Kidney epithelial cell (primary cell): Measurements from ENCODE around the gene ACTN4. TPM values are rescaled to one million over a fixed set of nuclear protein-coding genes. Genes with fewer than 3 reads are reported as not detected.

Experiments
- DNase-seq: peaks from one replicate; pipeline ENCODE4 v3.0.0-alpha.2; 2010; ENCODE audit warnings: low read depth
- H3K27me3 ChIP-seq: 2 replicates; pipeline ENCODE4 v1.6.0; 2011; ENCODE audit warnings: low read length; ENCODE audit not compliant: control insufficient read depth, insufficient read depth
- H3K36me3 ChIP-seq: 2 replicates; pipeline ENCODE4 v1.5.1; 2011; ENCODE audit warnings: low read length; ENCODE audit not compliant: control insufficient read depth, insufficient read depth
- H3K4me3 ChIP-seq: 2 replicates; pipeline ENCODE4 v1.5.1; 2011; ENCODE audit warnings: low read depth, mild to moderate bottlenecking, control low read depth, low read length
- total RNA-seq: library from RNA; depleted of rRNA; stranded (reverse); fragments of >200 nt; gene quantifications from 2 replicates; pipeline ENCODE4 v1.2.3, GENCODE V29; 2015
- TF ChIP-seq, protein P1 (sequence below): IDR thresholded peaks from 2 replicates; pipeline ENCODE4 v1.5.1; 2011; ENCODE audit warnings: mild to moderate bottlenecking, moderate library complexity, low read length, control low read depth, inconsistent platforms; ENCODE audit not compliant: insufficient read depth, poor library complexity, severe bottlenecking

ACTN4 gene
- total RNA-seq, 1 donor from 2014 or later, result 821 TPM

DNA sequence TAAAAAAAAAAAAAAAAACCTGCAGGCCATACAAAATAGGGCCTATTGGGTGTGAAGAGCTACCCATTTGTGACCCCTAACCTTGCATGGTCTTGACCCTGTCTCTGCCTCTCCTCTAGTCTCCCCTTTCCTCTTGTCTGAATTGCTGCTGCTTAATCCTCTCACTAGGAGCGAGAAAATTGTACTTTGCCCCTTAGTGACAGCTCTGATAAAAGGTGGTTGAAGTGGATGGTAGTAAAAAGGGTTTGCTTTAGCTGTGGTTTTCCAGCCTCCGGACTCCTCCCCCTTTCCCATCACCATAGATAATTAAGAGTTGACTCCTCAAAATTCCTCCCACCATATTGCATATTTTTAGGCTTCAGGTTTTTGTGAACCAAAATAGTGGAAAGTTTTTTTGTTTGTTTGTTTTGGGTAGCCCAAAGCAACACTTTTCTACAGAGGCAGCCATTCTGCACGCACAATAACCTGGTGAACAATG is 23.5 kb downstream of the ACTN4 start:
- H3K4me3 ChIP-seq, result no peak overlapping the region
- H3K27me3 ChIP-seq, result no peaks in the 10 kb centered on the region
- DNase-seq, result no peak
- TF ChIP-seq, protein P1, sequence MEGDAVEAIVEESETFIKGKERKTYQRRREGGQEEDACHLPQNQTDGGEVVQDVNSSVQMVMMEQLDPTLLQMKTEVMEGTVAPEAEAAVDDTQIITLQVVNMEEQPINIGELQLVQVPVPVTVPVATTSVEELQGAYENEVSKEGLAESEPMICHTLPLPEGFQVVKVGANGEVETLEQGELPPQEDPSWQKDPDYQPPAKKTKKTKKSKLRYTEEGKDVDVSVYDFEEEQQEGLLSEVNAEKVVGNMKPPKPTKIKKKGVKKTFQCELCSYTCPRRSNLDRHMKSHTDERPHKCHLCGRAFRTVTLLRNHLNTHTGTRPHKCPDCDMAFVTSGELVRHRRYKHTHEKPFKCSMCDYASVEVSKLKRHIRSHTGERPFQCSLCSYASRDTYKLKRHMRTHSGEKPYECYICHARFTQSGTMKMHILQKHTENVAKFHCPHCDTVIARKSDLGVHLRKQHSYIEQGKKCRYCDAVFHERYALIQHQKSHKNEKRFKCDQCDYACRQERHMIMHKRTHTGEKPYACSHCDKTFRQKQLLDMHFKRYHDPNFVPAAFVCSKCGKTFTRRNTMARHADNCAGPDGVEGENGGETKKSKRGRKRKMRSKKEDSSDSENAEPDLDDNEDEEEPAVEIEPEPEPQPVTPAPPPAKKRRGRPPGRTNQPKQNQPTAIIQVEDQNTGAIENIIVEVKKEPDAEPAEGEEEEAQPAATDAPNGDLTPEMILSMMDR, result no peak
- H3K36me3 ChIP-seq, result peaks cover 4% of the 10 kb centered on the region

DNA sequence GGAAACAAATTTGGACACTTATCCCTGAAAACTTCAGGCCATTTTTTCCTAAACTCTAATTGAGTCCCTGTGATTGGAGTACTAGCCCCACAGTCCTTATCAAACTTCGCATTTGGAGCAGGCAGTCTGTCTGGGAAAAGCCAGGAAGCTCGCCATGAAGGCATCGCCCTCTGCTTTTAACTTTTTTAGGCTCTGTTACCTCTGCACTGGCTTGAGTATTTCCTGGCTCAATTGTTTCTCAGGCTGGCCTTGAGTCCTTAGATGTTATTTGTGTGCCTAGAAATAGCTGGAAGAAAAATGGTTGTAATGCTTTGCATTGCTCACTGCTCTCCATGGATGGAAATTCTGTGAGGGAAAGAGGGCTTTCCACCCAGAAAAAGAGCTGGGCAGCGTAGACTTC is 24.2 kb downstream of the ACTN4 start:
- Histone ChIP-seq H3K27me3 (no peaks in the 10 kb centered on the region), H3K4me3 (no peak overlapping the region), H3K36me3 (peaks cover 4% of the 10 kb centered on the region)
- TF ChIP-seq, protein P1, result no peak
- DNase-seq, result no peak

DNA sequence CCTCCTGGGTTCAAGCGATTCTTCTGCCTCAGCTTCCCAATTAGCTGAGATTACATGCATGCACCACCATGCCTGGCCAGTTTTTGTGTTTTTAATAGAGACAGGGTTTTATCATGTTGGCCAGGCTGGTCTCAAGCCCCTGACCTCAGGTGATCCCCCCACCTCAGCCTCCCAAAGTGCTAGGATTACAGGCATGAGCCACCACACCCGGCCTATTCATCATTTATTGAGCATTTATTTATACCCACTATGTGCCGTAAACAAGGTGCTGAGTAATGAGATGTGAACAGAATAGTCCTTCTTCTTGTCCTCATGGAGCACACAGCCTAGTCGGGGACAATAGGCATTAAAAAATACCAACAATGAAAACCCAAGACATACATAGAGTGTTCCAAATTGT is 25.6 kb downstream of the ACTN4 start:
- Histone ChIP-seq H3K4me3 (no peak overlapping the region), H3K27me3 (no peaks in the 10 kb centered on the region), H3K36me3 (peaks cover 4% of the 10 kb centered on the region)
- TF ChIP-seq, protein P1, result no peak
- DNase-seq, result no peak

DNA sequence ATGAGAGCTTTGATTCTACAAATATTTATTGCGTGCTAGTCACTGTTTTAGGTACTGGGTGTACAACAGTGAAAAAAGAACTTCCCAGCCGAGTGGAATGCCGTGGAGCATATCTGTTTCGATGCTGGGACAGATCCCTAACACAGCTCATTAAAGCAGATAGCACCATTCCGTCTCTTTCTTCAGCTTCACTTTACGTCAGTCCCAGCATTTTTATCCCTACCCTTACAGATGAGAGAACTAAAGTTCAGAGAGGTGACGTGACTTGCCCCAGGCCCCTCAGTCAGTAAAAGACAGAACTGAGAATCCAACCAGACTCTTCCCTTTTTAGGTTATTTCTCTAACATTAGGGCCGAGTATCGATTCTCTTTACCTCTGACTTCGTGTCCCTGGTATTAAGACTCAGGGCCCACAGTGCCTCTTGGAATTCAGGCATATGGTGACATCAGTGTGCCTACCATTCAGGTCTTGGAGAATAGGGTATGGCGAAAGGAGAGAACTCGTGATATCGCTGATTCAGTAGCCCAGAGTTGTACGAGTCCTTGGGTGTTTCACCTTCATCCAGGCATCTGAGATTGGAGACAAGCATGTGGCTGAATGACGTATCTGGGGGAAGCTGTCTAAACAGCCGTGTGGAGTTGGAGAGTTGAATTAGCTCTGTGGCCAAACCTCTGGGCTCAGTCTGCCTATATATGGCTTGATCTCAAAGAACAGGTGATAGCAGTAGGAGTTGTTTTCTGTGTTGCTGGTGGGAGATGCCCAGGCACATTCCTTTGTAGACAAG is 27.1 kb downstream of the ACTN4 start:
- TF ChIP-seq, protein P1, result no peak
- DNase-seq, result no peak
- H3K4me3 ChIP-seq, result no peak overlapping the region
- H3K27me3 ChIP-seq, result no peaks in the 10 kb centered on the region
- peaks cover 1% of the 10 kb centered on the region for H3K36me3 ChIP-seq

DNA sequence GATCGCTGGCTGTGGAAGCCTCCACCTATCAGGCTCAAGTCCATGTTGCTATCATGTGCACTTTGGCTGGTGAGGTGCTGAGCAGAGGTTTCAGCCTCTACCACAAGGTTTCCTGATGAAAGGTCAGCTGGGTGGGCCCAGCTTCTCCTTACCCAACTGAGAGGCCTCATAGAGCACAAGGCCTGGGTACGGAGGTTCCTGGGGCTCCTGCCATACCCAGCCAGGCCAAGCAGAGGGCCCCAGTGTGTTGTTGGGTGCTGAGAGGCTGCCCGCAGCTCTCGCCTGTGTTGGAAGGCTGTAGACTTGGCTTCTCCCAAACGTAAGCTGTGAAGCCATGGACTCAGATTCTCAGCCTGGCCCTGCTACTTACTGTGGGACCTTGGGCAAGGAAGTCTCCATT is 28.2 kb downstream of the ACTN4 start:
- no peak for DNase-seq
- Histone ChIP-seq H3K4me3 (no peak overlapping the region), H3K36me3 (no peaks in the 10 kb centered on the region), H3K27me3 (no peaks in the 10 kb centered on the region)
- TF ChIP-seq, protein P1, result no peak
